ENCODE data around the gene KRT9. TPM values are rescaled to one million over a fixed set of nuclear protein-coding genes. Genes with fewer than 3 reads are reported as not detected.
"Not testable (repeated sequence)": the region's sequence is repeated elsewhere in the genome, so short reads cannot be mapped to it uniquely, and the experiment has no call there.

Gene KRT9
- total RNA-seq, 1 experiment from 2014 or later: not detected

DNA sequence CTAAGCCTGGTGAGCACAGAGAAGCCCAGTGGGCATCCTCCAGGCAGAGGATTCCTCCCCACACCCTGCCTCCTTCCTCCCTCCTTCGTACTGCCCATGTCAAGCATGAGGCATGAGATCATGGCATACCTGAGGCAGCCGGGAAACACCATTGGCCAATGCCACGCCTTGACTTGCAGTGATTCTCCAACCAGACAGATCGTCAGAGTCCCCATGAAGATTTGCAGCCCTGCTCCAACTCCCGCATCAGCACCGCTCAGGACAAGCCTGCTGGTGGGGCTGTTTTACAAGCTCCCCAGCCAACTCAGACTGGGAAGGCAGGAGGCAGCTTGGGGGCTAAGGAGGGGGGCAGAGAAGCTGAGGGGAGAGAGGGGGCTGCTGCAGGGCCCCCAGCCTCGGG, 43.6 kb upstream of the KRT9 start:
- TF ChIP-seq EZH2 (IDR thresholded peaks at IDR 0.05; ENCODE audit: low read length, unreplicated experiment) (no peak), EZH2phosphoT487 (IDR thresholded peaks at IDR 0.05; ENCODE audit: borderline replicate concordance, low read length) (no peak)
- TF ChIP-seq, protein P1, sequence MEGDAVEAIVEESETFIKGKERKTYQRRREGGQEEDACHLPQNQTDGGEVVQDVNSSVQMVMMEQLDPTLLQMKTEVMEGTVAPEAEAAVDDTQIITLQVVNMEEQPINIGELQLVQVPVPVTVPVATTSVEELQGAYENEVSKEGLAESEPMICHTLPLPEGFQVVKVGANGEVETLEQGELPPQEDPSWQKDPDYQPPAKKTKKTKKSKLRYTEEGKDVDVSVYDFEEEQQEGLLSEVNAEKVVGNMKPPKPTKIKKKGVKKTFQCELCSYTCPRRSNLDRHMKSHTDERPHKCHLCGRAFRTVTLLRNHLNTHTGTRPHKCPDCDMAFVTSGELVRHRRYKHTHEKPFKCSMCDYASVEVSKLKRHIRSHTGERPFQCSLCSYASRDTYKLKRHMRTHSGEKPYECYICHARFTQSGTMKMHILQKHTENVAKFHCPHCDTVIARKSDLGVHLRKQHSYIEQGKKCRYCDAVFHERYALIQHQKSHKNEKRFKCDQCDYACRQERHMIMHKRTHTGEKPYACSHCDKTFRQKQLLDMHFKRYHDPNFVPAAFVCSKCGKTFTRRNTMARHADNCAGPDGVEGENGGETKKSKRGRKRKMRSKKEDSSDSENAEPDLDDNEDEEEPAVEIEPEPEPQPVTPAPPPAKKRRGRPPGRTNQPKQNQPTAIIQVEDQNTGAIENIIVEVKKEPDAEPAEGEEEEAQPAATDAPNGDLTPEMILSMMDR (conservative IDR thresholded peaks at IDR 0.05; ENCODE audit: low read depth, low read length): no peak
- Histone ChIP-seq H2AFZ (ENCODE audit: low read length) (no peak overlapping the region), H3K27ac (ENCODE audit: low read length) (no peak overlapping the region), H3K9me3 (ENCODE audit: low read length) (no peaks in the 10 kb centered on the region), H3K9me2 (replicated peaks; ENCODE audit: low read length) (no peaks in the 10 kb centered on the region), H3K79me2 (ENCODE audit: low read length) (no peaks in the 10 kb centered on the region), H4K20me1 (ENCODE audit: low read length) (no peaks in the 10 kb centered on the region), H3K4me3 (ENCODE audit: low read length) (no peak overlapping the region), H3K4me2 (ENCODE audit: low read length) (no peak overlapping the region), H3K27me3 (ENCODE audit: low read length) (no peaks in the 10 kb centered on the region), H3K4me1 (ENCODE audit: insufficient read depth, low read length) (peaks cover 10% of the 10 kb centered on the region), H3K9ac (ENCODE audit: low read length) (no peak overlapping the region), H3K36me3 (ENCODE audit: low read depth, low read length) (no peaks in the 10 kb centered on the region), H3F3A (ENCODE audit: low read length, unreplicated experiment) (no peaks in the 10 kb centered on the region)
- ChIA-PET CTCF (no interaction called here), POLR2A (ENCODE audit: unreplicated experiment) (no interaction called here)
- intact Hi-C loops (cut with micrococcal nuclease): no loop called here
- no TSS peak for BruUV-seq (replicated peaks)
- peak; percentile 55 for DNase-seq
- no peak for ATAC-seq

DNA sequence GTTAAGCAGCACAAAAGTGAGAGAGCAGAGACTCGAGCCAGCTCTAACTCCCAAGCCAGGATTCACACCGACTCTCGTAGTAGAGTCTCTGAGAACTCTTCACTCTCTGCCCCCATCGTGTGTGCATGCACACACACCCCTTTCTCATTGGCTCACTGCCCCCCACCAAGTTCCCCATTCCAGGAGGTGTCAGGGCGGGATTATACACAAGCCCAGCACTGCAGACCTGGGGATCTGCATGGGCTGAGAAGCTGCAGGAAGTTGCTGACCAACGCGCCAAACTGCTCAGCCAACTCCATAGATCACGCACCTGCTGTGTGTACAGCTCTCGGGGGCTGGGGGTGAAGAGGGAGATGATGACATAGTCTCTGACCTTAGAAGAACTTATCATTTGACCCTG, 42.9 kb upstream of the KRT9 start:
- H3K4me2 ChIP-seq (ENCODE audit: low read length); H2AFZ ChIP-seq (ENCODE audit: low read length); H3K9ac ChIP-seq (ENCODE audit: low read length); ATAC-seq; BruUV-seq (replicated peaks); CTCF ChIA-PET; H3F3A ChIP-seq (ENCODE audit: low read length, unreplicated experiment); H3K9me2 ChIP-seq (replicated peaks; ENCODE audit: low read length); H3K36me3 ChIP-seq (ENCODE audit: low read depth, low read length); DNase-seq; POLR2A ChIA-PET (ENCODE audit: unreplicated experiment); H3K4me3 ChIP-seq (ENCODE audit: low read length); intact Hi-C loops (cut with micrococcal nuclease); H3K4me1 ChIP-seq (ENCODE audit: insufficient read depth, low read length); H3K79me2 ChIP-seq (ENCODE audit: low read length); H3K27me3 ChIP-seq (ENCODE audit: low read length); H4K20me1 ChIP-seq (ENCODE audit: low read length); H3K27ac ChIP-seq (ENCODE audit: low read length); H3K9me3 ChIP-seq (ENCODE audit: low read length): not testable (repeated sequence)

DNA sequence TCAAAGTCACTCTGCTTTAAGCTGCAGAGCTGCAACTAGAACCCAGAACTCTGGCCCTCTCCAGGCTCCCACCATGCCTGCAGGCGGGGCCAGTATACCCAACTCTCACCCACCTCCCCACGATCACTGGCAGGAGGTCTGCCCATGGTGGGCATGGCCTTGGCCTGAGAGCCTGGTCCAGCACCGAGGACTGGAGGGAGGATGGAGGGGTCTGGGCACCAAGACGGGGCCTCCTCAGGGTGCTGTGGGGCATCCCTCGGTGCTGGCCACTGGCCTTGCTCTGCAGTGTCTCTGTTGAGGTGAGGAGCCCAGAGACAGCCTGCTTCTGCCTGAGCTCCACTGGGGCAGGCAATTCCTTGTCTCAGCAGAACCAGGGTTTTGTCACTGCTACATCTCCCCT, 42.2 kb upstream of the KRT9 start:
- no peak overlapping the region for H3K4me3 ChIP-seq (ENCODE audit: low read length)
- H3K79me2 ChIP-seq (ENCODE audit: low read length): no peaks in the 10 kb centered on the region
- no peak for ATAC-seq
- BruUV-seq (replicated peaks): no TSS peak
- no peak overlapping the region for H3K27ac ChIP-seq (ENCODE audit: low read length)
- TF ChIP-seq EZH2 (IDR thresholded peaks at IDR 0.05; ENCODE audit: low read length, unreplicated experiment) (no peak), EZH2phosphoT487 (IDR thresholded peaks at IDR 0.05; ENCODE audit: borderline replicate concordance, low read length) (no peak)
- TF ChIP-seq, protein P1 (conservative IDR thresholded peaks at IDR 0.05; ENCODE audit: low read depth, low read length): no peak
- H3K4me2 ChIP-seq (ENCODE audit: low read length): no peak overlapping the region
- ChIA-PET CTCF (no interaction called here), POLR2A (ENCODE audit: unreplicated experiment) (no interaction called here)
- no peak overlapping the region for H2AFZ ChIP-seq (ENCODE audit: low read length)
- H4K20me1 ChIP-seq (ENCODE audit: low read length): no peaks in the 10 kb centered on the region
- H3K27me3 ChIP-seq (ENCODE audit: low read length): no peaks in the 10 kb centered on the region
- intact Hi-C loops (cut with micrococcal nuclease): no loop called here
- no peaks in the 10 kb centered on the region for H3K9me2 ChIP-seq (replicated peaks; ENCODE audit: low read length)
- H3K4me1 ChIP-seq (ENCODE audit: insufficient read depth, low read length): peaks cover 10% of the 10 kb centered on the region
- no peaks in the 10 kb centered on the region for H3K9me3 ChIP-seq (ENCODE audit: low read length)
- H3F3A ChIP-seq (ENCODE audit: low read length, unreplicated experiment): no peaks in the 10 kb centered on the region
- no peaks in the 10 kb centered on the region for H3K36me3 ChIP-seq (ENCODE audit: low read depth, low read length)
- no peak for DNase-seq
- no peak overlapping the region for H3K9ac ChIP-seq (ENCODE audit: low read length)
